K562 (cell line): ENCODE results near the gene ANKMY1.

Source experiments
- KLF1 ChIP-seq: fragments of 450-650 bp; IDR thresholded peaks from 2 replicates; pipeline ENCODE4 v1.6.1; 2016; ENCODE audit warnings: missing genetic modification characterization, missing compliant biosample characterization
- ZNF274 ChIP-seq: IDR thresholded peaks from 2 replicates; pipeline ENCODE4 v1.6.1; 2011; ENCODE audit warnings: low read depth, mild to moderate bottlenecking, low read length, moderate library complexity, borderline replicate concordance
- ZNF780A ChIP-seq: fragments of 250-450 bp; sonication (Bioruptor Pico); IDR thresholded peaks from 2 replicates; pipeline ENCODE4 v1.5.0; 2021; ENCODE audit warnings: mild to moderate bottlenecking

GRCh38 chr2:240482141-240482540 is 75.6 kb downstream of the ANKMY1 start:
- TF ChIP-seq ZNF780A (CRISPR knock-in tag) (no peak), ZNF274 (no peak), KLF1 (no peak)
